ENCODE measurements around the gene DCDC1.

Gene DCDC1

DNA sequence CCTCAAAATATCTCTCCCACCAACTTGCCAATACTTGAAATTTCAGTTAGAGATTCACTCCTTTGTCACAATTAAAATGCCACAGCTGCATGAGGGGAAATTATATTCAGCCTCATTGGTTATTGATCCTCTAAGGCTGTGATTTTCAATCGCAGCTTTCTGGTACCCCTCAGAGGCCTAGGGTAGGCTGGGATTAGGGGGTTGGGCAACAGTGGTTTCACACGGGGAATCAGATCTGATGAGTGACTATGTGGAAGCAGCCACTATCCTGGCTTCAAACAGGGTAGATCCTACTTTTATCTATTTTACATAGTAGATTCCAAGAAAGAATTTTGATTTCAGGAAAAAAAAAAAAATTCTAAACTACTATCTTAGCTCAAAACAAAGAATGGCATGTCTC, 252.5 kb downstream of the DCDC1 start:
- Mint-ChIP-seq H3K4me1 (ENCODE audit: low read depth) (no peaks in the 10 kb centered on the region), H3K36me3 (ENCODE audit: low read depth) (no peaks in the 10 kb centered on the region), H3K9me3 (no peaks in the 10 kb centered on the region), H3K27ac (no peak overlapping the region), H3K4me3 (no peak overlapping the region), H3K27me3 (ENCODE audit: low read depth) (no peaks in the 10 kb centered on the region)

DNA sequence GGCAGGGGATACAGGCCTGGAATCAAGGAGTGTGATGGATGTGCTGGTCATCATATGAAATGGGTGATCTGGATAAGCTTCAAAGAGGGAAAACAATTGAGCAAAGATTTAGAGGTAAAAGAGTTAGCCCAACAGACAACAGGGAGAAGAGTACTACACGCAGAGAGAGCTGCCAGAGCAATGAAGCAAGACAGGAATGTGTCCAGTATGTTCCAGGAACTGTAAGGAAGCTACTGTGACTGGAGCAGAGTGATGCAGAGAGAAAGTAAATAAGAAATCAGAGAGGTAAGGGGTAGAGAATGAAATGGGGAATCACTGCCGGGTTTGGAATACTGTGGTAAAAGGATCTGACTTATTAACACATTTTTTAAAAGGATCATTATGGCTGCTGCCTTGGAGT, 255.1 kb downstream of the DCDC1 start:
- no peaks in the 10 kb centered on the region for H3K36me3 Mint-ChIP-seq (ENCODE audit: low read depth)
- H3K4me1 Mint-ChIP-seq (ENCODE audit: low read depth): no peaks in the 10 kb centered on the region
- peaks cover 3% of the 10 kb centered on the region for H3K27me3 Mint-ChIP-seq (ENCODE audit: low read depth)
- H3K4me3 Mint-ChIP-seq: no peak overlapping the region
- H3K27ac Mint-ChIP-seq: no peak overlapping the region
- H3K9me3 Mint-ChIP-seq: no peaks in the 10 kb centered on the region

DNA sequence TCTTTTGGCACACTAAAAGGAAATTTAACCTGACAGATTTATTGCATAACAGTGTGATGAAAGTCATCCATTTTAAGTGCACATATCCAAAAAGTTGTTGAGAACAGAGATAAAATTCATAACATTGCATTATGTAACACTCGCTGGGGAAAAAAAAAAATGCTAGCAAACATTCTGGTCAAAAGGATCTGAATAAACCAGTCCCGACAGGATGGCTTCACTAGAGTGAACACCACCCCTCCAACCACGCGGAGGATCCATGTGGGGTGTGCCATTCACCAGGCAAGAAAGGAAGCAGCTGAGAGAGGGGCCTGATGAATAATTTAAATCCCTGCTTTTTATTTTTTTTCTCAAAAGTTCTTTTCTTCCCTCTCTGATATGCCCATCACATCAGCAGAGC, 258.7 kb downstream of the DCDC1 start:
- H3K4me3 Mint-ChIP-seq: no peak overlapping the region
- no peaks in the 10 kb centered on the region for H3K4me1 Mint-ChIP-seq (ENCODE audit: low read depth)
- H3K27me3 Mint-ChIP-seq (ENCODE audit: low read depth): peaks cover 3% of the 10 kb centered on the region
- H3K36me3 Mint-ChIP-seq (ENCODE audit: low read depth): no peaks in the 10 kb centered on the region
- no peak overlapping the region for H3K27ac Mint-ChIP-seq
- no peaks in the 10 kb centered on the region for H3K9me3 Mint-ChIP-seq

DNA sequence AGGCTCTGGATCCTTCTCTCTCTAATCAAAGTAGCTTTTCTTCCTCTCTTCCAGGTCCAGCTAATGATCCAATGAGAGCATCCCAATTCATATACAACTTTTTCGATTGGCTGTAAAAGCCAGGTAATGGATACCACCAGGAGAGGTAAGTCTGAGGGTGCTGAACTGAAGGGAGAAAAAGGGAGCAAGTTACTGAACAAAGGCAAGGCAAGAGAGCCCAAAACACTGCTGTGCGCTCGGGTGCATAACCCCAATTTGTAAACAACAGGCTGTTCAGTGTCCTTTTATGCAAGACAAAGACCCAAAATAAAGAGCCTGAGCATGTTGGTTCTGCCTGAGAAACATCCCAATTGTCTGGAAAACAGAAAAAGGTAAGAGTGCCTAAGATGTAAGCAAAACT, 260.1 kb downstream of the DCDC1 start:
- H3K27ac Mint-ChIP-seq: no peak overlapping the region
- no peaks in the 10 kb centered on the region for H3K9me3 Mint-ChIP-seq
- no peaks in the 10 kb centered on the region for H3K36me3 Mint-ChIP-seq (ENCODE audit: low read depth)
- no peak overlapping the region for H3K4me3 Mint-ChIP-seq
- H3K27me3 Mint-ChIP-seq (ENCODE audit: low read depth): peaks cover 3% of the 10 kb centered on the region
- no peaks in the 10 kb centered on the region for H3K4me1 Mint-ChIP-seq (ENCODE audit: low read depth)

DNA sequence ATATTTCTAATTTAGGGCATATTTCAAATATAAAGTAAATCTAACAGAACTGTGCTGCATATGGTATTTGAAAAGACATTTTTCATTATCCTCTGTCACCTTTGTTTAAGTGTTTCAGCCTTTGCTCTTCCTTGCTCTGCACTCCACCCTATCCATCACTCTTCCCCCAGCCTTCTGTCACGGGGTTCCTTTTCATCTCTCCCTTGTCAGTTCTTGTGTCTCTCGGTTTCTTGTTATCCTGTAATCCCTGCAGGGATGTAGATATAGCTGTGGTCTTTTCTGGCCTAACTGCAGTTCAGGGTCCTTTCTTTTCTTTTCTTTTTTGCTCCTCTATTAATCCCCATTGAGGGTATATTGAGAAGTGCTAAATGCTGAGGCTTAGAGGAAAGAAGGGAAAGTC, 261.9 kb downstream of the DCDC1 start:
- Mint-ChIP-seq H3K27me3 (ENCODE audit: low read depth) (peaks cover 3% of the 10 kb centered on the region), H3K36me3 (ENCODE audit: low read depth) (no peaks in the 10 kb centered on the region), H3K4me3 (no peak overlapping the region), H3K4me1 (ENCODE audit: low read depth) (no peaks in the 10 kb centered on the region), H3K27ac (no peak overlapping the region), H3K9me3 (no peaks in the 10 kb centered on the region)

DNA sequence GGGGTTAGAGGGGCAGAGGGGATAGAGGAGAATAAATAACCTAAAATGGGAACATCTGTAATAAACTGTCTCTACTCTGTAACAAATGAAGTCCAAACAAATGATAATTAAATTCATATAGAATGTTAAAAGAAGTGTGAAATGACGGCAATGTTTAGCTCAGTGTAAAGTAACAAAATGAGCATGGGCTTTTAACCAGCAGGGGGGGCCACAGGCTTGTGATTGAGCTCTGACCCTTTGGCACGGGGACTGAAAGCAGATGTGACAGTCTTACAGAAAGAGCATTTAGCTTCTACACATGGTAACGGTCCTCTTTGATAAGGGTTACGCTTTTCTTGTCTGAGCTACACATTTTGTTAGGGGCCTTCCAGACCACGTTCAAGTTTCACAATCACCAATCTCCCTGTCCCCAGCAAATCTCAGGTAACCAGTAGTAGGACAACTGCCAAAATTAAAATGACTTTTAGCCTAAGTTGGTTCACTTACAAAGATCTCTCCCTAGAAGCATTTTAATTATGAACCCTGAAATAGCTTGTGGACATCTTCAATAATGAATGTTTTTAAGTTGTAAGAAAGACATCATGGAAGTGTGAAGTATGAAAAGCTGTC, 262.5 kb downstream of the DCDC1 start:
- Mint-ChIP-seq H3K4me3 (no peak overlapping the region), H3K9me3 (no peaks in the 10 kb centered on the region), H3K27ac (no peak overlapping the region), H3K36me3 (ENCODE audit: low read depth) (no peaks in the 10 kb centered on the region), H3K4me1 (ENCODE audit: low read depth) (no peaks in the 10 kb centered on the region), H3K27me3 (ENCODE audit: low read depth) (peaks cover 3% of the 10 kb centered on the region)

DNA sequence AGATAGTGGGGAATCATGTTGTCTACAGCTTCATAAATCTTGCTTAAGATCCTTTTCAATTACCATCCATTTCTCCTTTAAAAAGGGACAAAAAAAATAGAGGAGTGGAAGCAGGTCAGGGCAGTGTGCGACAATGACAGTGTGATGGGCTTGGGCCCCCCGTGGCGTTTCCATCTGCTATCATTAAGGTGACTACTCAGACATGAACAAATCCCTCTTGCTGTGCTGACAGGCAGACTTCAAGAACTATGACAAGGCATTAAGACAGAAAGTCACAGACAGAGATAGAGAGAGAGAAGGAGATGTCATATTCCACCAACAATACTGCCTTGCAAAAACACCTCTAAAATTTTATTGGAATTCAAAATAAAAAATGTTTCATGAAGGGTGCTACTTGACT, 263.2 kb downstream of the DCDC1 start:
- no peaks in the 10 kb centered on the region for H3K36me3 Mint-ChIP-seq (ENCODE audit: low read depth)
- no peaks in the 10 kb centered on the region for H3K4me1 Mint-ChIP-seq (ENCODE audit: low read depth)
- no peak overlapping the region for H3K4me3 Mint-ChIP-seq
- peaks cover 3% of the 10 kb centered on the region for H3K27me3 Mint-ChIP-seq (ENCODE audit: low read depth)
- no peaks in the 10 kb centered on the region for H3K9me3 Mint-ChIP-seq
- H3K27ac Mint-ChIP-seq: no peak overlapping the region

DNA sequence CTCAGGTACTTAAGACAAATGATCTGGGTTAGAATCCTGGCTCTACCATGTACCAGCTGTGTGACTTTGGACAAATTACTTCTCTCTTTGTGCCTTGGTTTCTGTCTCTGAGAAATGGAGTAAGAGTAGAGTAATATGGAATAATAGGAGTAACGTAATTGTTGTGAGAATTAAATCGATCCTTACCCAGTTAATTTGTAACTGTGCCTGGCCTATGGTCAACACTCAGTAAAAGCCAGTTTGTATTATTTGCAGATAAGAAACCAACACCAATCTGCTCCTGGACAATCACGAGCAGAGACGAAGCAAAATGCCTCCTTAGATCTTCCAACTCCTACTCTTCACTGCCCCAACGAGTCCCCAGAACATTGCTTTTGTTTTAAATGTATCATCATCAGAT, 266.7 kb downstream of the DCDC1 start:
- Mint-ChIP-seq H3K4me1 (ENCODE audit: low read depth) (no peaks in the 10 kb centered on the region), H3K36me3 (ENCODE audit: low read depth) (no peaks in the 10 kb centered on the region), H3K4me3 (no peak overlapping the region), H3K27ac (no peak overlapping the region), H3K27me3 (ENCODE audit: low read depth) (no peaks in the 10 kb centered on the region), H3K9me3 (no peaks in the 10 kb centered on the region)

DNA sequence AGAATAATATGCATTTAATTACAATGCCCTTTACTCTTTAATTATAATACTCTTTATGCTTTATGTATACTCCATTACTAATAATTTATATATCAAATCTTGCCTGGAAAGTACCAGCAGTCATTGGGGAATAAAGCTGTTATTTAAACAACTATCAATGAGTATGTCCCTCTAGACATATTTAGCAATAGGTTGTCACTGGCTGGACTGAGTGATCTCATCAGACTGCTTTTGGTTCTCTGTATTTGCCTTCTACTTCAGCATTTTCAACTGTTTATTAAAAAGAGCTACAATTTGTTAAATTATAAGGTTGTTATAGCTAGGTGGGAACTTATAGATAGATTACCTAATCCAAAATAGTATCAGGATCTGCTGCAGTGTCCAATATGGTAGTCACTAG, 267.2 kb downstream of the DCDC1 start:
- Mint-ChIP-seq H3K36me3 (ENCODE audit: low read depth) (no peaks in the 10 kb centered on the region), H3K27me3 (ENCODE audit: low read depth) (no peaks in the 10 kb centered on the region), H3K4me3 (no peak overlapping the region), H3K27ac (no peak overlapping the region), H3K4me1 (ENCODE audit: low read depth) (no peaks in the 10 kb centered on the region), H3K9me3 (no peaks in the 10 kb centered on the region)

DNA sequence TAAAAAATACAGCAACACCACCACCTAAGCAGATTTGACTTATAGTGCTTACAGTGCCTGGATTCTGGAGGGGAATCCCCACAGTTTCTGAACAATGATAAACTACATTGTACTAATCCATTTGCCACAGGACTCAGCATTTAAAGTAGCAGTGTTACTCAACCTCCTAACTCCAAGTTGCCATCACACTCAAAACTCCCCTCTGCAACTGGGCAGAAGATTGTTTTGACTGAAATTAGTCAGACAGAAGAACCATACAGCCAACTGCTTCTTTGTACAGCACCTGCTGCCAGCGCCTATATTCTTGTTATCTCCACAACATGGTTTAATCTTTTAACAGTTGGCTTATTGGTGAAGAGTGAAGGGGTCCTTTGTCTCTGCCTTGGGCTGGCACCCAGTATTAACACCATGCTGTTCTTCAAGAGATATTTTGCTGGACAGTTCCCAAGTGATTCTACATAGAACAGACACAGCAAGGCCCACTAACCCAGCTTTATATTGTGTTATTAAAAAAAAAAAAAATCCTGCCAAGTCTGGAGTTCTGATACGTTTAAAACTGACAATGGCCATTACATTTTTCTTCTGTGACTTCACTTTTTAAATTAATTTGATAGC, 273.2 kb downstream of the DCDC1 start:
- H3K4me1 Mint-ChIP-seq (ENCODE audit: low read depth): no peaks in the 10 kb centered on the region

DNA sequence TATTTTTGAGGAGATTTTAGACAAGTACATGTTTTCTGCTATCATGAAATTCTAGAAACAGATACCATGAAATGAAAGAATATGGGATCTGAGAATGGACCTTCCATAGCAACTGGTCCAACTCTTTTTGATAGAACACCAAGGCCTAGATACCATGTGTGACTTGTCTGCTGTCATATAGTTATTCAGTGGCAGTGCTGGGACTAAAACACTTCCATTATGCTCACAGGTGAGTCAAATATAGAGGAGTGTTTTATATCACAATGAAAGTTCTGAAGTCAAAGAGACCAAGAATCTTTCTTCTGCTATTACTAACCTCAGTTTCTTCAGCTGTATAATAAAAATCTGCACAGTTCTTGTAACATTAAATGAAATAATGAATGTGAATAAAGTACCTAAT, 276.9 kb downstream of the DCDC1 start:
- Mint-ChIP-seq H3K36me3 (ENCODE audit: low read depth) (no peaks in the 10 kb centered on the region), H3K27me3 (ENCODE audit: low read depth) (no peaks in the 10 kb centered on the region), H3K27ac (no peak overlapping the region), H3K9me3 (peaks cover 17% of the 10 kb centered on the region), H3K4me3 (no peak overlapping the region), H3K4me1 (ENCODE audit: low read depth) (no peaks in the 10 kb centered on the region)

More for the DNA sequence above, 273.2 kb downstream of the DCDC1 start:
- Mint-ChIP-seq H3K9me3 (no peaks in the 10 kb centered on the region), H3K27ac (no peak overlapping the region), H3K4me3 (no peak overlapping the region), H3K27me3 (ENCODE audit: low read depth) (no peaks in the 10 kb centered on the region), H3K36me3 (ENCODE audit: low read depth) (no peaks in the 10 kb centered on the region)

DNA sequence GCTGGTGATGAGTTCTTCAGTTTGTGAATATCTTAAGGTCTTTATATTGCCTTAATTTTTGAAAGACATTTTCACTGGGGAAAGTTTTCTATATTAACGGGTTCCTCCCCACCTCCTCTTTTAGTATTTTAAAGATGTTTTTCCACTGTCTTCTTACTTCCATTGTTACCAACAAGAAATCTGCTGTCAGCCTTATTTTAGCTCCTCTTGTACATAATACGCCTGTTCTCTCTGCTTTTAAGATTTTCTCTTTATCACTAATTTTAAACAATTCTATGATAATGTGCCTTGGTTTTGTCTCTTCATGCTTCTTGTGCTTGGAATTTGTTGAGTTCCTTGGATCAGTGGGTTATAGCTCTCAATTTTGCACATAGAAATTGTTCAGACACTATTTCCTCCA, 280.4 kb downstream of the DCDC1 start:
- H3K27ac Mint-ChIP-seq: no peak overlapping the region
- no peaks in the 10 kb centered on the region for H3K27me3 Mint-ChIP-seq (ENCODE audit: low read depth)
- peaks cover 17% of the 10 kb centered on the region for H3K9me3 Mint-ChIP-seq
- H3K4me3 Mint-ChIP-seq: no peak overlapping the region
- no peaks in the 10 kb centered on the region for H3K4me1 Mint-ChIP-seq (ENCODE audit: low read depth)
- H3K36me3 Mint-ChIP-seq (ENCODE audit: low read depth): no peaks in the 10 kb centered on the region

DNA sequence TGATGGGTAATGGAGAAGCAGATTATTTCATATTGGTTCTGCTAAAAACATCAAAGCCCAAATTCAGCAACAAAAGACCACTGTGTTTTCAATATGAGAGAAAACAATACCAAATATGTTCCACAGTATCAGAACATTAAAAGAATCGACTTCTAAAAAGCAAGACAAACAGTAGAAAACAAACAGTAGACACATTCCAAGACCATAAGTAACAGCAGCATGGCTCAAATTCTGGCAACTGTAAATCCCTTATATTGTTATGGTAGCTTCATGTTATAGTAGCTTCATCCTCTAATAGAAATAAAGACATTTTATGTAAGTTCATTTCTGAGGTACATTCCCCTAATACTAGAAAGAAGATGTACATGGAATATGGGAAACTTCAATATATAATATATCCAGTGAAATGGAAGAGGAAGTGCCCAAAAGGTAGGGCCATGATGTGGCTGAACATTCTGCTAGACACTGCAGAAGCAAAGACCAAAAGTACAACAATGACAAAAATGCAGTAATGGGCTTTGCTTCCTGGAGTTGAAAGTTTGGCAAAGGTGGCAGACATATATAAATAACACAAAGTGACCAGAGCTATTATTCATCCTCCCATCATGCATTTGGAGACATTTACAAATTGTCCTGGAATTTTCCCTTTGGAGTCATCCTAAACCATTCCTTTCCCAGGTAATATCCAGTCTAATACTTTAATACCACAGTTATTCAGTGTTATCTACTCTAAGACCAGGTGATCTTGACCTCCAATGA, 299.9 kb downstream of the DCDC1 start:
- Mint-ChIP-seq H3K36me3 (ENCODE audit: low read depth) (no peaks in the 10 kb centered on the region), H3K4me1 (ENCODE audit: low read depth) (no peaks in the 10 kb centered on the region), H3K4me3 (no peak overlapping the region), H3K9me3 (no peaks in the 10 kb centered on the region), H3K27me3 (ENCODE audit: low read depth) (no peaks in the 10 kb centered on the region), H3K27ac (no peak overlapping the region)

DNA sequence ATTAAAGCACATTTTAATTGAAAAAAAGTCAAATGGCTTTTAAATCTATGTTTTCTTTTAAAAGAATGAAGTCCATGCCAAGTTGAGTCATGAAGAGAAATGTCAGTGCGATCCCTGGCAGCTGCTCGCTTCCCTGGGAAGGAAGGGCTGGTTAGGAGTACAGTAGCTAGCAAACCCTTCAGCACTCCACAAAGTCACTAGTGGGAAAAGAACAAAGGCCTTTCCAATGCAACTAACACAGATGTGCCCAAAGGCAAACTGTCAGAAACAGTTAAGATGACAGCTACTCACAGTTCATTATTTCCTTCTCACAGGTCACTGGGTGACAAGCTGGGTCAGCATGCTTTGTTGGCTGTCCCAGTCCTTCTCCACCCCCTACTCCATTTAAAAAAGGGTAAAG, 308.7 kb downstream of the DCDC1 start:
- Mint-ChIP-seq H3K4me3 (no peak overlapping the region), H3K9me3 (no peaks in the 10 kb centered on the region), H3K4me1 (ENCODE audit: low read depth) (no peaks in the 10 kb centered on the region), H3K27ac (no peak overlapping the region), H3K36me3 (ENCODE audit: low read depth) (no peaks in the 10 kb centered on the region), H3K27me3 (ENCODE audit: low read depth) (no peaks in the 10 kb centered on the region)

DNA sequence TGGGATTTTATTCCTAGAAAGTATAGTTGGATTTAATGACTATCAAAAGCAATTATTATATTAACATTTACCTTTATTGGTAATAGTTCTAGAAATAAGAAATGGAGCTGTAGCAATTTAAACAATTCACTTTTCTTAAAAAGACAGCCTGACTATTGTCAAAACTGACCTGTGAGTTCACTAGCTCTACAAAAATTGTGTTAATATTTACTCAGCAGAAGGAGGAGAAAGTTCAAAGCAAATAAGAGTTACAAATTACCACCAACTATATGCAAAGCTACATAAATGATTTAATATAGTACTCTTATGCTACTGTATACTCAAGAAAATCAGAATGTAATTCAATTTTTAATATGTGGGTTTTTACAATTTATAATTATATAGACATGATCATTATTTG, 310.0 kb downstream of the DCDC1 start:
- no peaks in the 10 kb centered on the region for H3K4me1 Mint-ChIP-seq (ENCODE audit: low read depth)
- H3K27me3 Mint-ChIP-seq (ENCODE audit: low read depth): no peaks in the 10 kb centered on the region
- H3K36me3 Mint-ChIP-seq (ENCODE audit: low read depth): no peaks in the 10 kb centered on the region
- no peak overlapping the region for H3K4me3 Mint-ChIP-seq
- H3K27ac Mint-ChIP-seq: no peak overlapping the region
- no peaks in the 10 kb centered on the region for H3K9me3 Mint-ChIP-seq

Measured in T-helper 1 cell treated with Interleukin-12 subunit alpha and Interleukin-12 subunit beta and Interleukin-4 antibody, amounts not matched to agents 30 μg/mL and 1 μg/mL, for 36 hours (primary cell).